Cerebellar nuclear complex (tissue), 1 donor: ENCODE results near the gene ACAP2.
"Not testable (repeated sequence)": the region's sequence is repeated elsewhere in the genome, so short reads cannot be mapped to it uniquely, and the experiment has no call there.

ENCODE experiments used
- DNase-seq, 2 experiments: peaks; one replicate each; lab custom pipeline; 2025; lab: John Stamatoyannopoulos, UW

ACAP2 gene, protein sequence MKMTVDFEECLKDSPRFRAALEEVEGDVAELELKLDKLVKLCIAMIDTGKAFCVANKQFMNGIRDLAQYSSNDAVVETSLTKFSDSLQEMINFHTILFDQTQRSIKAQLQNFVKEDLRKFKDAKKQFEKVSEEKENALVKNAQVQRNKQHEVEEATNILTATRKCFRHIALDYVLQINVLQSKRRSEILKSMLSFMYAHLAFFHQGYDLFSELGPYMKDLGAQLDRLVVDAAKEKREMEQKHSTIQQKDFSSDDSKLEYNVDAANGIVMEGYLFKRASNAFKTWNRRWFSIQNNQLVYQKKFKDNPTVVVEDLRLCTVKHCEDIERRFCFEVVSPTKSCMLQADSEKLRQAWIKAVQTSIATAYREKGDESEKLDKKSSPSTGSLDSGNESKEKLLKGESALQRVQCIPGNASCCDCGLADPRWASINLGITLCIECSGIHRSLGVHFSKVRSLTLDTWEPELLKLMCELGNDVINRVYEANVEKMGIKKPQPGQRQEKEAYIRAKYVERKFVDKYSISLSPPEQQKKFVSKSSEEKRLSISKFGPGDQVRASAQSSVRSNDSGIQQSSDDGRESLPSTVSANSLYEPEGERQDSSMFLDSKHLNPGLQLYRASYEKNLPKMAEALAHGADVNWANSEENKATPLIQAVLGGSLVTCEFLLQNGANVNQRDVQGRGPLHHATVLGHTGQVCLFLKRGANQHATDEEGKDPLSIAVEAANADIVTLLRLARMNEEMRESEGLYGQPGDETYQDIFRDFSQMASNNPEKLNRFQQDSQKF

DNA sequence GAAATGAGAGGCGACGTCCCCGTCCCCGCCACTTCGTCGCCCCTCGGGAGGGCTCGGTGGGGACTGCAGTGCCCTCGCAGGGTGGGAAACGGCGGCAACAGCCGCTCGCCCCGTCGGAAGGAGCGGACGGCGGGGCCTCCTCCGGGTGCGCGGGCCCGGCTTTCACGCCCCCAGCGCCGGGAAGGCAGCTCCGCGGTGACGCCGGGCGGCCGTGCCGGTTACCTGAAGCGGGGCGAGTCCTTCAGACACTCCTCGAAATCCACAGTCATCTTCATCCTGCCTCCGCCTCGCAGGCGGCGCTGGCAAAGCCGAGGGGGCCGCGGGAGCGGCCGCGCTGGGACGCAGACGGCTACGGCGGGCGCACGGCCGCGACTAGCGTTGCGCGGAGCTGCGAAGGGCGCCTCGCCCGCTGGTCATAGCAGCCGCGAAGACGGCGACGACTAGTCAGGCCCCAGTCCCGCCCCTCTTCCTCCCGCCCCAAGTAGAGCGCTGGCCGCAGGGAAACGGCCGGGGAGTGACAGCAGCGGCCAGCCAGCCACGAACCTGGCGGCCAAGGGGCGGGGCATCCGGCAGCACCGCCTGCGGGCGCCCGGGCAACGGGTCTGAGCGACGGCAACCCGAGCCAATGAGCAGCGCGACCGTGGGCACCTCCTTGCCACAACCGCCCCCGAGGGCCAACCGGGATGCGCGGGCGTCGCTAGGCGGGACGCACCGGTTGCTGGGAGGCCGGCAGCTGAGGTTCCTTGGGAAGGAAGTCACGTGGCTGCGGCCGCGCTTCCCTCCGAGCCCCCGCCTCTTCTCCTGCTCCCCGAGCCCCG, at the start of gene ACAP2:
Gene ACAP2, minus strand, starts transcription at position 448 of the 818 bp plus-strand sequence. Its CDS starts 173 bp downstream, at position 275.
- DNase-seq = peak; percentile 95 to 96

DNA sequence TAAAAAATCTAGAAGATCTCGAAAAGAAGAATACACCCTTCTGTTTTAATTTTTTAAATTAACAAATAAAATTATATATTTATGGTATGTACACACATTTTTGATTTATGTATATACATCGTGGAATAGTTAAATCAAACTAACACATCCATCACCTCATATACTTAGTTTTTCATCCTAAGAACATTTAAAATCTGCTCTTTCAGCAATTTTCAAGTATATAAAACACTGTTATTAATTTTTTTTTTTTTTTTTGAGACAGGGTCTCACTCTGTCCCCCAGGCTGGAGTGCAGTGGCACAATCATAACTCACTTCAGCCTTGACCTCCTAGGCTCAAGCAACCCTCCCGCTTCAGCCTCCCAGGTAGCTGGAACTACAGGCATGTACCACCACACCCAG, 32.8 kb upstream of the ACAP2 start:
- no peak for DNase-seq

GRCh38 chr3:195475116-195475515, 32.3 kb upstream of the ACAP2 start:
- DNase-seq = not testable (repeated sequence)

DNA sequence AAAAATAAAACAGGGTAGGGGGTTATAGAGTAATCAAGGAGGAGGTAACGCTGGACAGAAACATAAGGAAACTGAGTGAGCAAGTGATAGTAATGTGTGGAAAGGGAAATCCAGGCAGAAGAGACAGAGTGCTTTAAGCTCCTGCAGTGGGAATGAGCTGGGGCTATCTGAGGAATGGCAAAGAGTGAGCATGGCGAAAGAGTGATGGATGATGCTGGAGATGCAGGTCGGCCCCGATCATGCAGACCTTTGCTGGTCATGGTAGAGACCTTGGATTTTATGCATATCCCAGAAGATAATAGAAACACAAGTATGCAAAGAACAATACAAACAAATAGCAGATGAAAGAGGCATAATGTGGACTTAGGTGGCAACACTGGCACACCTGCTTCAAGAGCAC, 26.0 kb upstream of the ACAP2 start:
- no peak for DNase-seq

- no peak for DNase-seq
Observed at GRCh38 chr3:195468391-195468776, 25.6 kb upstream of the ACAP2 start.

DNA sequence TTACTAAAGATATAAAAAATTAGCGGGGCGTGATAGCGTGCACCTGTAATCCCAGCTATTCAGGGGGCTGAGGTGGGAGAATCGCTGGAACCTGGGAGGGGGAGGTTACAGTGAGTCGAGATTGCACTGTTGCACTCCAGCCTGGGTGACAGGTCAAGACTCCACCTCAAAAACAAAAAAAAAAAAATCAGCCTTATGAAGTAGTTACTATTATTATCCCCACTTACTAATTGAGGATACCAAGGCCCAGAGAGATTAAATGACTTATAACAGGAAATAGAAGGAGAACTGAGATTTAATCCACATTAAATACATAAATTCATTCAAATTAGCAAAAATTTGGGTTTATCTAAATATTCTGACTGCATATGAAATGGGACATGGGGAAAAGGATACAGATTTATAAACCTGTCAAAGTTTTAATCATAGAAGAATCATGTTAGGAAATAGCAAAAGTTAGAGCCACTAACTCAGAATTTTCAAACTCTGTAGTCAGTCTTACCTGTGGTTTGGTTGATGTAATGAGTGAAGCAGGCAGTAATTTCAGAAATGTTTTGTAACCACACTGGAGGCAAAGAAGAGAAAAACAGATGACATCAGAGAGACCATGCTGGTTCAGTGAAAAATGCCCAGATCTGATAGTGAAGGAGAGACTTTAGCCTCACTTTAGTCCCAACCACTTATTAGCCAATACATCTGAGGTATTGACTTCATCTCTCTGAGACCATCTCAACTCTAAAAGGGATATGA, 25.0 kb upstream of the ACAP2 start:
- DNase-seq = no peak

DNA sequence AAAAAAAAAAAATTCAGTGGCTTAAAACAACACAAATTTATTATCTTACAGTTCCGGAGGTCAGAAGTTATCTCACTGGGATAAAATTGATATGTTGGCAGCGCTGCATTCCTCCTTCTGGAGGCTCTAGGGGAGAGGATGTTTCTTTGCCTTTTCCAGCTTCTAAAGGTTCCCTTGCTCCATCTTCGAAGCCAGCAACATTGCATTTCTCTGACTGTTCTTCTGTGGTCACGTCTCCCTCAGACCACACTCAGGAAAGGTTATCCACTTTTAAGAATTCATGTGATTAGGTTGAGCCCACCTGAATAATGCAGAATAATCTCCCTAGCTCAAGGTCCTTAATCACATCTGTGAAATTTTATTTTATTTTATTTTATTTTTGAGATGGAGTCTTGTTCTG, 23.4 kb upstream of the ACAP2 start:
- no peak for DNase-seq

- not testable (repeated sequence) for DNase-seq
Observed at GRCh38 chr3:195462922-195463321, 20.1 kb upstream of the ACAP2 start.

GRCh38 chr3:195462308-195462610, 19.4 kb upstream of the ACAP2 start:
- no peak for DNase-seq

DNA sequence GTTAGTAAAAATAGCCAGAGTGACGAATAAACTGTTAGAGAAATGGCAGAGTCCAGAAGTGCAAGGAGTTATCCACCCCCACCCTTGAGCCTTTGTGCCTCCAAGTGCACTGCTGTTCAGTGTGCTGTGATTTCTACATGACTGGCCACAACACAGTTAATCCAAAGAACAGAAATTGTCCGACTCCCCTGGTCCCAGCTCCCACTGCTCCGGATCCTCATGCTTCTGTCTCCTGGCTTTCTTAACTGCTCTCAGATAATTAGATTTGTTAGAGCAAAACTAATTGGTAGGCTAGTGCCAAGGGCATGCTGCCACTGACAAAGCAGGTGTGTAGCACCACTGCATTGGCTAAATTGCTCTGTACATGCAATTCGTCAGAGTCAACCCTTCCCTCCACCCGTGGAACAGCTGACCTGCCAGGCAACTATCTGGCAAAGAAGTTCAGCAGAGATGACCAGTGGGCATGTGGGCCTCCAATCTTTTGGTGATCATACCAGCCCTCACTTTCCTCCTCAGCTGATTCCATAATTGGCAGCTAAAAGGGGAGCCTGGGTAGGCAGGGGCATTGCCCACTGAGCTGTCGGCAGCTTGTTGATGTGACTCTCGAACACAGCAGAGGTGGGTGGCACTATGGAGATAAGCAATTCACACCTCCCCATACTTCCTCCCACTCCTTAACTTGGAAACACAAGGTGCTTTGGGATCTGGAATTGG, 18.9 kb upstream of the ACAP2 start:
- DNase-seq = no peak

- no peak for DNase-seq
Observed at GRCh38 chr3:195460091-195460713, 17.4 kb upstream of the ACAP2 start.

- no peak for DNase-seq
Observed at GRCh38 chr3:195458316-195458717, 15.5 kb upstream of the ACAP2 start.

DNA sequence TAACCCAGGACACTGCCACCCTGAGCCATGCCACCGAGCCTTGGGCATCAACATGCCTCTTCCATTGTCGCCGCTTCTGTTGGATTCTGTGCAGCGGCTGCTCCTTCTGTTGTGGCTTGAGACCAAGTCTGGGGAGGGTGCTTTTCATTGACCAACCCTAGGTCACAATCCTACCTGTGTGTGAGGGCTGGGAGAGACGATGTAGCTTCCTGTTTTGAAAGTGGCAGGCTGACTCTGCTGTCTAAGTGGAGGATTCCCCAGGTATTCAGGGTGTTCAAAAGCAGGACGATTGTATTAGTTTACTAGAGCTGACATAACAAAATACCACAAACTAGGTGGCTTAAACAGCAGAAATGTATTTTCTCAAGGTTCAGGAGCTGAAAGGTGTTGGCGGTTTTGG, 13.0 kb upstream of the ACAP2 start:
- DNase-seq = no peak

DNA sequence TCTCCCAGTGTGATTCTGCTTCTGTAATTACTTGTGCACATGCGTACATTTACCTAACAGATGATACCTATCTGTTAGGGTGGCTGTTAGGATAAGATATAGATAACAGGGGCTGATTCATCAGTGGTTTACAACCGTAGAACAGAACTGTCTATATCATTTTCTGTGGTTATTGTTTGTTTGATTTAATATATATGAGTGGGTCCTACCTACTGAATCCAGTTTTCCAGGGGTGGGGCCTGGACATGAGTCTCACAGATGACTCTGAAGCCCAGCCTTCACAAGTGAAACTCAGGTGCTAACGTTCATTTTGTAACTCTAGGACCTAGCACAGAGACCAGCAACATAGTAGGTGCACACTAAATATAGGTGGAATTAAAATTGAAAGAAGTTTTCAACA, 10.4 kb upstream of the ACAP2 start:
- DNase-seq = no peak

DNA sequence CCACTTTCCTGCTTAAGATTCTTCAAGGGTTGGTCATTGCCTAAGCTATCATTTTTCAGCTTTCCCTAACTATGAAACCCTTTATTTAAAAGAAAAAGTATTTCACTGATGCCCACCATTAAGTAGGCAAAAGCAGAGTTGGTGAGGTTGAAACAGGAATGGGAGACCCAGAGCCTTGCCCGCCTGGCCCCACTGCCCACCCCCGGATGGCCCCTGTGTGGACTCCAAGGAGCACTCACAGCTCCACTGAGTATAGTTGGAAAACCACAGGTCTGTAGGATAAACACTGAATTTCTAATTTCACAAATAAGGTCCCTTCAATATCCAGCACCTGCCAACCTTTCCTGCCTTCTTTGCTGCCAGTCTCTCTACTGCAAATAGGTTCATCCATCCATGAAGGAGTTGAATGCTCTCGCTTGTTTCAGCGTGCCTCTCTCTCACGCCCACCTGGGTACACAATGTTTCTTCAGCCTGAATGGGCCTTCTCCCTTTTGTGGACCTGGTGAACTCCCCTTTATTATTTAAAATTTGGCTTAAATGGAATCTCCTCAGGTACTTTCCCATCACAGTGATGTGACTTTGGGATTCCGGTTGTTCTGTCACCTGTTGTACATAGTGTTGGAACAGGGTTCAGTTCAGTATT, 8.7 kb upstream of the ACAP2 start:
- no peak for DNase-seq

GRCh38 chr3:195450731-195451229, 8.0 kb upstream of the ACAP2 start:
- DNase-seq = no peak

DNA sequence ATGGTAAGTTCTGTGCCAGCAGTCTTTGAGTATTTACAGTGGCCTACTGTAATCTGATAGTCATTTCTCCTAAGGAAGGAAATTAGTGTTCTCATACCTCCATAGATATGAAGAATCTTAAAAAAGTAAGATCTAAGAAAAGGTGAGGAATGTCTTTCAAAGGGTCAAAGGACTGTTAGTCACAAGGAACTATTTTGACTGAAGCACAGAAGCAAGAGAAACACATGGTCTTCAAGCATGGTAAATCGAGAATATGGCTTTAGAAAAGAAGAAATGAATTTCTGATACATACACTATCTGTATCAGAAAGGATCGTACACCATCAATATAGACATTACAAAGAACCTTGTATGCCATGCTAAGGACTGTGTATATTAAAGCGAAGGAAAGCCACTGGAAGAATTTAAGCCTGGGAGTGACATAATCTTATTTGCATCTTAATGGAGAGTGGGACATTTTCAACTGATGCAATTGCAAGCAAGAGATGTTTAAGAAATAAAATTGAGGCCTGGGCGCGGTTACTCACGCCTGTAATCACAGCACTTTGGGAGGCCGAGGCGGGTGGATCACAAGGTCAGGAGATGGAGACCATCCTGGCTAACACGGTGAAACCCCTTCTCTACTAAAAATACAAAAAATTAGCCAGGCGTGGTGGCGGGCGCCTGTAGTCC, 5.5 kb upstream of the ACAP2 start:
- DNase-seq = no peak

GRCh38 chr3:195447201-195447600, 4.4 kb upstream of the ACAP2 start:
- no peak for DNase-seq

DNA sequence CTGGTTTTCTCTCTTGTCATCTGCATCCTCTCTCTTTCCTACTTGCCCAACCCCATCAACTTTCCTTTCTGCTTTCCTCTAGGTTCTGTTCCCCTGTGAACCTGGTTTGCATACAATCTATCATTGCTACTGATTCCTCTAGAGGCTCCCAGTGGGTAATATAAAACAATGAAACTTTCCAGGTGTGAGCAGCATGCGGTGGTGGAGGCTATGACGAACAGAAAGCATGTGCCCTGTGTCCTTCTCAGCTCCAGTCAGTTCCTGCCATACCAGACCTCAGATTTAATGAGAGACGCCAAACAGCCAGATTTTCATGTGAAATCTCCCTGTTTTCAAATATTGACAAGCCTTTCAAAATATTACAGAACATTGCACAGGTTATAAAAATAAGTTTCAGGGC, 3.5 kb upstream of the ACAP2 start:
- DNase-seq = no peak

GRCh38 chr3:195445885-195446284, 3.1 kb upstream of the ACAP2 start:
- DNase-seq = no peak
